ENCODE results near the gene RAB33B.
"Not testable (repeated sequence)": the region's sequence is repeated elsewhere in the genome, so short reads cannot be mapped to it uniquely, and the experiment has no call there.

DNA sequence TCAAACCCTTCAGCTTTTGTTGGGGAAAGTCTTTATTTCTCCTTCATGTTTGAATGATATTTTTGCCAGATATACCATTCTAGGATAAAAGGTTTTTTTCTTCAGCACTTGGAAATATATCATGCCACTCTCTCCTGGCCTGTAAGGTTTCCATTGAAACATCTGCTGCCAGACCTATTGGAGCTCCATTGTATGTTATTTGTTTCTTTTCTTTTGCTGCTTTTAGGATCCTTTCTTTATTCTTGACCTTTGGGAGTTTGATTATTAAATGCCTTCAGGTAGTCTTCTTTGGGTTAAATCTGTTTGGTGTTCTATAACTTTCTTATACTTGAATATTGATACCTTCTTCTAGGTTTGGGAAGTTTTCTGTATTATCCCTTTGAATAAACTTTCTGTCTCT, 14.8 kb downstream of the RAB33B start:
- TF ChIP-seq, protein P1, sequence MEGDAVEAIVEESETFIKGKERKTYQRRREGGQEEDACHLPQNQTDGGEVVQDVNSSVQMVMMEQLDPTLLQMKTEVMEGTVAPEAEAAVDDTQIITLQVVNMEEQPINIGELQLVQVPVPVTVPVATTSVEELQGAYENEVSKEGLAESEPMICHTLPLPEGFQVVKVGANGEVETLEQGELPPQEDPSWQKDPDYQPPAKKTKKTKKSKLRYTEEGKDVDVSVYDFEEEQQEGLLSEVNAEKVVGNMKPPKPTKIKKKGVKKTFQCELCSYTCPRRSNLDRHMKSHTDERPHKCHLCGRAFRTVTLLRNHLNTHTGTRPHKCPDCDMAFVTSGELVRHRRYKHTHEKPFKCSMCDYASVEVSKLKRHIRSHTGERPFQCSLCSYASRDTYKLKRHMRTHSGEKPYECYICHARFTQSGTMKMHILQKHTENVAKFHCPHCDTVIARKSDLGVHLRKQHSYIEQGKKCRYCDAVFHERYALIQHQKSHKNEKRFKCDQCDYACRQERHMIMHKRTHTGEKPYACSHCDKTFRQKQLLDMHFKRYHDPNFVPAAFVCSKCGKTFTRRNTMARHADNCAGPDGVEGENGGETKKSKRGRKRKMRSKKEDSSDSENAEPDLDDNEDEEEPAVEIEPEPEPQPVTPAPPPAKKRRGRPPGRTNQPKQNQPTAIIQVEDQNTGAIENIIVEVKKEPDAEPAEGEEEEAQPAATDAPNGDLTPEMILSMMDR (IDR thresholded peaks at IDR 0.05; ENCODE audit: low read depth, low read length, missing input control), result not testable (repeated sequence)
- TF ChIP-seq, protein P2, sequence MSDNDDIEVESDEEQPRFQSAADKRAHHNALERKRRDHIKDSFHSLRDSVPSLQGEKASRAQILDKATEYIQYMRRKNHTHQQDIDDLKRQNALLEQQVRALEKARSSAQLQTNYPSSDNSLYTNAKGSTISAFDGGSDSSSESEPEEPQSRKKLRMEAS (IDR thresholded peaks at IDR 0.05), result not testable (repeated sequence)

Measured in liver (tissue), 2 donors.